ENCODE data around the gene OR2M3.
"Not testable (repeated sequence)": the region's sequence is repeated elsewhere in the genome, so short reads cannot be mapped to it uniquely, and the experiment has no call there.

Gene OR2M3, protein sequence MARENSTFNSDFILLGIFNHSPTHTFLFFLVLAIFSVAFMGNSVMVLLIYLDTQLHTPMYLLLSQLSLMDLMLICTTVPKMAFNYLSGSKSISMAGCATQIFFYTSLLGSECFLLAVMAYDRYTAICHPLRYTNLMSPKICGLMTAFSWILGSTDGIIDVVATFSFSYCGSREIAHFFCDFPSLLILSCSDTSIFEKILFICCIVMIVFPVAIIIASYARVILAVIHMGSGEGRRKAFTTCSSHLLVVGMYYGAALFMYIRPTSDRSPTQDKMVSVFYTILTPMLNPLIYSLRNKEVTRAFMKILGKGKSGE

DNA sequence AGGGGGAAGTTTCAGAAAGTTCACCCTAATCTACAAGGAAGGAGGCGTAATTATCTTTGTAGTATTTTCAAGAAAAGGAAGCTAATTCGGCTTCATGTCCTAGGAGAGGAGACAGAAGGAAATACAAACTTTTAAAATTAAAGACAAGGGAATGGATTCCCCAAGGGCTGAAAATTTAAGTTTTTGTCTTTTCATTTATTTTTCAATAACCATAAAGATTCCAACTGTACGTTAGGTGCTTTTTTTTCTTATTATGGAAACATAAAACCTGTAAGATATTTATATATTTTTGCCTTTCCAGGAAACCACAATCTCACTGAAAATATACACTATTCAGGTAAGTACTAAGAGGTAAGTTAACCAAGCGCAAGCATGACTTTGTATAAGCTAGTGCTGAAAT, at the start of gene OR2M3:
Gene OR2M3 (plus strand): TSS at position 301 of the 400 bp plus-strand sequence. CDS start 5,803 bp downstream, outside the sequence.
- no peak for DNase-seq (ENCODE audit: low read depth)

DNA sequence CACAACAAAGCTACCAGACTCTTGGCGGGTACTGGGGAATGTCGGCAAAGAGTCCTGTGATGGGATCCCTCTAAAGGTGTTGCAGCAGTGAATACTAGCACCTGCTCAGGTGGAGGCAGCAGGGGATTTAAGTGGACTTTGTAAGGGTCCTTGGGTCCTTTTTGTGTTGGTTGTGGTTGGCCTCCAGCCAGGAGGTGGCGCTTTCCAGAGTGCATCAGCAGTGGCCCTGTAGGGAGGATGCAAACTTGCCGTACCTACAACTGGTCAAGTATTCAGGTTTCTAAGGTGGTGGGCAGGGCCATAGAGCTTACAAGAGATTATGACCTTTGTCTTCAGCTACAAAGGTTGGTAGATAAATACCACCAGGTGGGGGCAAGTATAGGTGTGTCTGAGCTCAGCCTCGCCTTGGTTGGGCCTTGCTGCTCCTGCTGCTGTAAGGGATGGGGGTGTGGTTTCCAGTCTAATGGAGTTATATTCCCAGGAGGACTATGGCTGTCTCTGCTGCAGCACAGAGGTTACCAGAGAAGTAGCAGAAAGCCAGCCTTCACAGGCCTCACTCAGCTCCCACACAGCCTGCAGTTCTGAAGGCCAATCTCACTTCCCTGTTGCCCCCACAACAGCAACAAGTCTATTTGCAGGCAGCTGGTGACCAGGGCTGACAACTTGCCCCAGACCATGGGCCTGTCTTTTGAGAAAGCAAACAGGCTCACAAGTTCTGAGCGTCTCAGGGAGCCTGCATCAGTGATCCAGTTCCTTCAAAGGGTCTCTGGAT, 44.8 kb upstream of the OR2M3 start:
- DNase-seq (ENCODE audit: low read depth) = no peak

DNA sequence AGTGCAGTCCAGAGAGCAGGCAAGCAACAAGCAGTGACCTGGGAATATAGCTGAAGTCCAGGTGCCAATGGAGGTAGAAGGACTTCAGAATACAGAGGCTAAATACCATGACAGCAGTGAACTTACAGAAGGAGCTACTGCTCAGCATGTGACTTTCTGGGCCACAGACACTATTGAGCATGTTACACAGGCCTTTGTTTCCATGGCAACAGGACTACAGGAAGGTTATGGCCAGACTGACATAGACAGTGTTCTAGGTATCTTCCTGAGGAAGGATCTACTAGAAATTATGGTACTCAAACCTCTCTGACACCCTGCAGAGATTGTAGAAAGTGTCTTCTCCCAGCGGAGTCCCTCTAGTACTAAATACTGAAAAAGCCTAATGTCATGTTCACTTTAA, 41.1 kb upstream of the OR2M3 start:
- no peak for DNase-seq (ENCODE audit: low read depth)

DNA sequence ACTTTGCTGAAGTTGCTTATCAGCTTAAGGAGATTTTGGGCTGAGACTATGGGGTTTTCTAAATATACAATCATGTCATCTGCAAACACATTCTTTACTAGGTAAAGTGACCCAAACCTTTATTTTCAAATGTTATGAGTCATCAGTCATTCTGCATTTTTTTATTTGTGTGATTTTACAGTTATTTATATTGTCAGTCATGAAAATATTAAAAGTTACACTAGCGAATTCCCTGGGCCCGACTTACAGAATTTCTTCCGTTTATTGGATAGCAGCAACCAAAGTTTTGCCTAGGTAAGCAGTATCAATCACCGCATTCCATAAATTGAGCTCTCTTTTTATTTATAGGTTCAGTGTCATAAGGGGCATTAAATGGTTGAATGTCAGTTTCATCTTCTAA, 38.3 kb upstream of the OR2M3 start:
- DNase-seq (ENCODE audit: low read depth) = no peak

DNA sequence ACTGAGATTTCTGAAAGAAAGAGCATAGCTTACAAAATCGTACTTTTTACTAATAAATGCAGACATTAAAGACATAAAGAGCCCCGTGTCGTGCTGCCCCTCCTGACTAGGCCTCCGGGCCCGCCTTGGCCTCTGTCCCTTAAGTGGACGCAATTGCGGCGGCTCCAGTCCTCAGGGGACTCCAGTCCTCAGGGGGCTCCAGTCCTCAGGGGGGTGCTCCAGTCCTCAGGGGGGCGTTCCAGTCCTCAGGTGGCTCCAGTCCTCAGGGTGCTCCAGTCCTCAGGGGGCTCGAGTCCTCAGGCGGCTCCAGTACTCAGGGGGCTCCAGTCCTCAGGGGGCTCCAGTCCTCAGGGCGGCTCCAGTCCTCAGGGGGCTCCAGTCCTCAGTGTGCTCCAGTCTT, 33.0 kb upstream of the OR2M3 start:
- DNase-seq (ENCODE audit: low read depth) = no peak

DNA sequence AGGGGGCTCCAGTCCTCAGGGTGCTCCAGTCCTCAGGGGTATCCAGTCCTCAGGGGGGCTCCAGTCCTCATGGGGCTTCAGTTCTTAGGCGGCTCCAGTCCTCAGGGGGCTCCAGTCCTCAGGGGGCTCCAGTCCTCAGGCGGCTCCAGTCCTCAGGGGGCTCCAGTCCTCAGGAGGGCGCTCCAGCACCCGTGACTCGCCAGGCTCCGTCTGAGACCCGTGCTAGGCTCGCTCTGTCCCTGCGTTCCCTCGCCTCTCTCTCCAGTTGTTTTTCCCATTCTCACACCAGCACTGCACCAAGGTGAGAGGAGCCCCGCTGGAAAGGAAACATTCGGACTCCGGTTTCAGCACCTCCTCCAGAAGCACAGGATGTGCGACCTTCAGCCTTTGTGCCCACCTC, 31.9 kb upstream of the OR2M3 start:
- DNase-seq (ENCODE audit: low read depth) = no peak

DNA sequence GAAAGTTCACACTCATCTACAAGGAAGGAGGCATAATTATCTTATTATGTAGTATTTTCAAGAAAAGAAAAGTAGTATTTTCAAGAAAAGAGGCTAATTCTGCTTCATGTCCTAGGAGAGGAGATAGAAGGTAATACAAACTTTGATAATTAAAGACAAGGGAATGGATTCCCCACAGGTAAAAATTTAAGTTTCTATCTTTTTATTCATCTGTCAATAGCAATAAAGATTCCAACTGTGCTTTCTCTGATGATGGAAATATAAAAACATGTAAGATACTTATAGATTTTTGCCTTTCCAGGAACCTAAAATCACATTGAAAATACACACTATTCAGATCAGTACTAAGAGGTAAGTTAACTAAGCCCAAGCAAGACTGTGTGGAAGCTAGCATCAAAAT, 22.5 kb upstream of the OR2M3 start, which contains the start of gene OR2M2:
Gene OR2M2 (plus strand): TSS at position 301 of the 400 bp plus-strand sequence. CDS start 5,165 bp downstream, outside the sequence.
- DNase-seq (ENCODE audit: low read depth) = no peak

DNA sequence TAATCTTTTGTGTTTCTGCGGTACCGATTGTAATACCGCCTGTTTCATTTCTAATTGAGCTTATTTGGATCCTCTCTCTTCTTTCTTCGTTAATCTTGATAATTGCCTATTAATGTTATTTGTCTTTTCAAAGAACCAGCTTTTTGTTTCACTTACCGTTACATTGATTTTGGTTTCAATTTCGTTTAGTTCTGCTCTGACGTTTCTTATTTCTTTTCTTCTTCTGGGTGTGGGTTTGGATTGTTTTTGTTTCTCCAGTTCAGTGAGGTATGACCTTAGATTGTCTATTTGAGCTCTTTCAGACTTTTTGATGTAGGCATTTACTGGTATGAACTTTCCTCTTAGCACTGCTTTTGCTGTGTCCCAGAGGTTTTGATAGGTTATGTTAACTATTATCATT, 13.1 kb upstream of the OR2M3 start:
- DNase-seq (ENCODE audit: low read depth) = no peak

DNA sequence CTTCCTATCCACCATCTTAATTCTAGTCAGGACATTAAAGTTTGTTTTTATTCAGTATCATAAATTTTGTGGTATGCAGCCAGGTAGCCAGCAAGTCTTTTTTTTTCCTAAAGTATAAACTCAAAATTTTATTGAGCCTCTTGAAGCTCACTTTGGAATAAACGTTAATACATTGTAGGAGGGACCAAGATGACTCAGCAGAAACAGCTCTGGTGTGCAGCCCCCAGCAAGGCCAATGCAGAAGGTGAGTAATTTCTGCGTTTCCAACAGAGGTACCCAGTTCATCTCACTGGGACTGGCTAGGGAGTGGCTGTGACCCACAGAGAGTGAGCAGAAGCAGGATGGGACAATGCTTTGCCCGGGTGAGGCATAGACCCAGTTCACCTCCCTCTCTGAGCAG, 9.7 kb upstream of the OR2M3 start:
- DNase-seq (ENCODE audit: low read depth) = no peak

DNA sequence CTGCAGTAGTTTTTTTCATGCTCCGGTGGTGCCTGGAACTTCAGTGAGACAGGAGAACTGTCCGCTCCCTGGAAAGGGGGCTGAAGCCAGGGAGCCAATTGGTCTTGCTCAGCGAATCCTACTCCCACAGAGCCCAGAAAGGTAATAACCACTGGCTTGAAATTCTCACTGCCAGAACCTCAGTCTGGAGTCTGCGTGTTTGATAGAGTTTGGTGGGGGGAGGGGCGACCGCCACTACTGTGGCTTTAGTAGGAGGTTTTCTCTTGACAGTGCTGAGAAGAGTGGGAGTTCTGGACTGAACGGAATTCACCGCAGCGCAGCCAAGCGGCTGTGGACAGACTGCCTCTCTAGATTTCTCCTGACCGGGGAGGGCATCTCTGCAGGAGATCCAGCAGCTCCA, 8.0 kb upstream of the OR2M3 start:
- DNase-seq (ENCODE audit: low read depth) = no peak

DNA sequence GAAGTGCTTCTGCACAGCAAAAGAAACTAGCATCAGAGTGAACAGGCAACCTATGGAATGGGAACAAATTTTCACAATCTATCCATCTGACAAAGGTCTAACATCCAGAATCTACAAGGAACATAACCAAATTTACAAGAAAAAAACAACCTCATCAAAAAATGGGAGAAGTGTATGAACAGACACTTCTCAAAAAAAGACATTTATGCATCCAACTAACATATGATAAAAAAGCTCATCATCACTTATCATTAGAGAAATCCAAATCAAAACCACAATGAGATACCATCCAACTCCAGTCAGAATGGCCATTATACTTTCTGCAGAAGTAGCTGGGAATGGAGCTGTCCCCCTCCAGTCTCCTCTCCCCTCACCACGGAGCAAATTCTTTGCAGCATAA, 2.9 kb upstream of the OR2M3 start:
- DNase-seq (ENCODE audit: low read depth) = no peak

DNA sequence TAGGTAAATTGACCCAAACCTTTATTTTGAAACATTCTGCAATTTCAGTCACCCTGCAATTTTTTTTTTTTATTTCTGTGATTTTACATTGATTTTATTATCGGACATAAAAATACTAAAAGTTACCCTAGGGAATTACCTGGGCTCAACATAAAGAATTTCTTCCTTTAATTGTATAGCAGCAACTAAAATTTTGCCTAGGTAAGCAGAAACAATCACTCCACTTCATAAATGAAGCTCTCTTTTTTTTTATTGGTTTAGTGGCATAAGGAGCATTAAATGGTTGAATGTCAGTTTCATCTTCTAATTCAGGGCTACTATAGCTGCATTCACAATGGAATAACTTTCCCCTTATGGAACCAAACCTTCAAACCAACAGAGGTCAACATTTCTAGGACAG, 18.8 kb downstream of the OR2M3 start:
- no peak for DNase-seq (ENCODE audit: low read depth)

DNA sequence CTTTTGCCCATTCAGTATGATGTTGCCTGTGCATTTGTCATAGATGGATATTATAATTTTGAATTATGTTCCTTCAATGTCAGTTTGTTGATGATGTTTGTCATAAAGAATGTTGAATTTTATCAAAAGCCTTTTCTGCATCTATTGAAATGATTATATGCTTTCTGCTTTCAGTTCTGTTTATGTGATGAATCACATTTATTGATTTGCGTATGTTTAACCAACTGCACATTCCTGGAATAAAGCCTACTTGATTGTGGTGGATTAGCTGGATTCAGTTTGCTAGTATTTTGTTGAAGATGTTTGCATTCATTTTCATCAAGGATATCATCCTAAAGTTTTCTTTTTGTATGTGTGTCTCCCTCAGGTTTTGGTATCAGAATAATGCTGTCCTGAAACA, 28.5 kb downstream of the OR2M3 start:
- no peak for DNase-seq (ENCODE audit: low read depth)

DNA sequence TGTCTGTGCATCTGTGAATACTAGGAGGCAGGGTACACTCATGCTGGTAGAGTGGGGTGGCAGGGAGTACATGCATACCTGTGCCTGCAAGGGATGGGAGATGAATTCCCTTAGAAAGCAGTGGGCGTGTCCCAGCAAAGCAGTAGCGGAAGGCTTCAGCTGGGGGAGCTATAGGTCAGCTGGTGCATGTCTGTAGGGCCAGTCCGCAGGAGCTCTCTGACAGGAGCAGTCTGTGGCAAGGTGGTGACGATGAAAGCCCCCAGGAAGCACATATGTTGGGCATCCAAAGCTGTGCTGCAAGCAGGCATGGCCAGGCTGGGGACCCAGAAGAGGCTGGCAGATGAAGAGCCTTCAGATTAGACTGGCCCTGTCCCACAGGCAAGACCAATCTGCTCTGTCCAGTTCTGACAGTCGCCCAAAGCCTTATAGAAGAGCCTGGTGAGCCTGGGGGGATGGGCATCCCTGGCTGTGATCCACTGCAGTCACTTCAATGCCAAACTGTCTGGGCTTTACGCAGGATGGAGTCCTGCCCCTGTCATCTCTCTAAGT, 32.4 kb downstream of the OR2M3 start:
- no peak for DNase-seq (ENCODE audit: low read depth)

DNA sequence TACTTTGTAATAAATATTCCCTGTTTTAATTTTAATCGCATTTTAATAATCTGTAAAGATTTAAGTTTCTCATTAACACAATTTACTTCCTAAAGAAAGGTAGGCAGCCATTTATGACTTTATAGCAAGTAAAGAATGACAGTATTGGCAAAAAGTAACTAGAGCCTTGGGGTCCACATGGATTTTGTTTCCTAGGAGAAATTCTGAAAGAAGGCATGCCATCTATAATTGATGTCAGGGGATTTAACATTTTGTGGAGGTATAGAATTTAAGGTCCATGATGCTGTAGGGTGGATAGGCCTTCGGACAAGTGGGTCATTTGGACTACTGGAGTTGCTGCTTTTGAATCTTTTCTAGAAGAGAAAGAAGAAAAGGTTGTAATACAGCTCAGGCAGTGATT, 34.1 kb downstream of the OR2M3 start, which contains the start of gene OR2M4:
Gene OR2M4 (plus strand): TSS at position 301 of the 400 bp plus-strand sequence. CDS start 7,512 bp downstream, outside the sequence.
- DNase-seq (ENCODE audit: low read depth) = no peak

DNA sequence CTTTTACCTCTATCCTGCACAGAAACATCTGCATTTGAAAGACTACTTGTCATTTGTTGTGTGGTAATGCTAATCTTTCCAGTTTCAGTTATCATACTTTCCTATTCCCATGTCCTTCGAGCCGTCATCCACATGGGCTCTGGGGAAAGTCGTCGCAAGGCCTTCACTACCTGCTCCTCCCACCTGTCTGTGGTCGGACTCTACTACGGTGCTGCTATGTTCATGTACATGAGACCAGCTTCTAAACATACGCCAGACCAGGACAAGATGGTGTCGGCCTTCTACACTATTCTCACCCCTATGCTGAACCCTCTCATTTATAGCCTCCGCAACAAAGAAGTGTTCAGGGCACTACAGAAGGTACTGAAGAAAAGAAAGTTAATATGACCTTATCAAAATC, 42.4 kb downstream of the OR2M3 start:
- DNase-seq (ENCODE audit: low read depth) = no peak

DNA sequence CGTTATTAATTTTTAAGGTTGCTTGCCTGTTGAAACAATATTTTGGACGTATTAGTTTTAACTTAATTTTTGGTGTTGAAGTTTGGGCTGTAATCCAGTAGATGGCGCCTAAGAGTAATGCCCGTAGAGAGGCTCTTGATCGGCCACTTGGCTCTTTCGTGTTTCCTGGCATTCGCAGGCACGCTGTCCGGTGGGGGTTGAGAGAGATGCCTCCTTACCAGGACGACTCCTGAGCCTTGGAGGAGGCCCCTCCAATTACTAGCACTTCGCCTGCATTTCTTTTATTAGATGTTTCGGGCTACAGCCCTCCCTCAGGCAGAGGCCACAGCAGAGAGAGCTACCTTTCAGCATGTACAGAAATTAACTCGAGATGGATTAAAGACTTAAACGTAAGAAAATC, 46.1 kb downstream of the OR2M3 start:
- DNase-seq (ENCODE audit: low read depth) = no peak

DNA sequence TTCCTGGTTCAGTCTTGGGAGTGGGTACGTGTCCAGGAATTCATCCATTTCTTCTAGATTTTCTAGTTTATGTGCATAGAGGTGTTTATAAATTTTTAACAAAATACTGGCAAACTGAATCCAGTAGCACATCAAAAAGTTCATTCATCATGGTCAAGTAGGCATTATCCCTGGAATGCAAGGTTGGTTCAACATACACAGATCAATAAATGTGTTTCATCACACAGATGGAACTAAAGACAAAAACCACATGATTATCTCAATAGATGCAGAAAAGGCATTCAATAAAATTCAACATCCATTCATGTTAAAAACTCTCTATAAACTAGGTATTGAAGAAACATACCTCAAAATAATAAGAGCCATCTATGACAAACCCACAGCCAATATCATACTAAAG, 62.2 kb downstream of the OR2M3 start:
- DNase-seq (ENCODE audit: low read depth) = not testable (repeated sequence)
